HG03558 (cell line): ENCODE results near the gene ADPRS.

Experiments used
- ATAC-seq: cut with Tn5 transposase; IDR thresholded peaks from one replicate; pipeline ENCODE4 v1.9.1; 2021; ENCODE audit warnings: moderate number of reproducible peaks; ENCODE audit not compliant: unreplicated experiment; ENCODE audit errors: extremely low read depth

Gene ADPRS

DNA sequence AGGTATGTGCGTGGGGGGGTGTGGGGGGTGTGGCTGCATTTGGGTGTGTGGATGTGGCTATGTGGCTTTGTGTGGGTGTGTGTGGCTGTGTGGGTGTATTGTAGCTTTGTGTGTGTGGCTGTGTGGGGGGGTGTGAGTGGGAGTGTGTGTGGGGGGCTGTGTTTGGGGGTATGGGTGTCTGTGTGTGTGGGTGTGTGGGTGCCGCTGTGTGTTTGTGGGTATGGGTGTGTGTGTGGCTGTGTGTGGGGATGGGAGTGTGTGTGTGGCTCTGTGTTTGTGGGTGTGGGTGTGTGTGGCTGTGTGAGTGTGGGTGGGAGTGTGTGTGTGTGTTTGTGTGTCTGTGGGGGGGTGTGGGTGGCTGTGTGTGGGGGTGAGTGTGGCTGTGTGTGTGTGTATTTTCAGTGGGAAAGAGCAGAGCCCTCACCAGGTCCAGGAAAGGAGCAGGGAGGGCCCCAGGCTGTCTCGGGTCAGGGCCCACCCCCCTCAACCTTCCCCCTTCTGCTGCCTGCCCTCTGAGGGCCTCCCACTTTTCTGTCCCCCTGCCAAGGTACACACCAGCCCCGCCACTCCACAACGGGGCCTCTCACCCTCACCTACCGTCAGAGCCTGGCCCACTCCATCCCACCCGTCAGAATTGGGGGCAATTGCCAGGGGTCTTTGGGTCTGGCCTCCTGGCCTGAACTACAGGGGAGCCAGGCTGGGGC, 38.3 kb downstream of the ADPRS start:
- no peak for ATAC-seq

DNA sequence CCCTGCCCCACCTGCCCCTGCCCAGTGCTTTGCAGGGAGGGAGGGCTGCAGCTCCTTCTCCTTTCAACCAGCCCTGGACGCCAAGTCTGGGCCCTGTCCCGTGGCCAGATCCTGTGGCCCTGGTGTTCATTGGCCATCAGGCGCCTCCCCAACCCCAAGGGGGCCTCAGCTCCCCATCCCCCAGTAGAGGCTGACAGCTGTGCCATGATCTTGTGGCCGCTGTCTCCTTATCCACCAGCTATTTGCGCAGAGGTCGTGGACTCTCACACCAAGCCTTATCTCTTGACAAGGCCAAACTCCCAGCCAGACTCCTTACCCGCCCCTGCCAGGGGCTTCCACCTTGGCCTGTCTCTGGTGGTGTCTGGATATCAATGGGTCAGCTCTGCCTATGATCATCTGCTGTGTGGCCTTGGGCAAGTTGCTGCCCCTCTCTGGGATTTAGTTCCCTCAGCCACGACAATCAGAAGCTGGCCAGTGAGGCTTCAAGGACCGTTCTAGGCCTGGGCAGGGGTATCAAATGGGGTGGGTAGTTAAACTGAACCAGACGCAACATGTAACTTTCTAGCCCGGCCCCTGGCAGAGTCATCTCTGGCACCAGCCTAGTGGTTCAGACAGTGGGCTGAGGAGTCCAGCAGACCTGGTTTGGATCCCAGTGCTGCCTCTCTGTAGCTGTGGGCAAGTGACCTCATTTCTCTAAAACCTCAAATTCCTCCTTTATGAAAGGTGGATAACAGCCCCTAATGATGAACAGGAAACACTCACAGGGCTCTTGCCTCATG, 39.6 kb downstream of the ADPRS start:
- ATAC-seq = no peak

DNA sequence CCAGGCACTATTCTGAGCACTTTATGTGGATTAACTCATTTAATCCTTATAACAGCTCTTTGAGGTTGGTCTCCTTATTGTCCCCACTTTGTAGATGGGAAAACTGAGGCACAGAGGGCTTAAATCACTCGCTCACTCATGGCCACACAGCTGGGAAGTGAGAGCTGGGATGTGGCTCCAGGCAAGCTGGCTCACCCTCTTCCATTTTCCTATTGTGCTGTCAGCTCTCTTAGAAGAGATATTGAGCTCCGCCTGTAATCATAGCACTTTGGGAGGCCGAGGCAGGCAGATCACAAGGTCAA, 40.2 kb downstream of the ADPRS start:
- no peak for ATAC-seq

DNA sequence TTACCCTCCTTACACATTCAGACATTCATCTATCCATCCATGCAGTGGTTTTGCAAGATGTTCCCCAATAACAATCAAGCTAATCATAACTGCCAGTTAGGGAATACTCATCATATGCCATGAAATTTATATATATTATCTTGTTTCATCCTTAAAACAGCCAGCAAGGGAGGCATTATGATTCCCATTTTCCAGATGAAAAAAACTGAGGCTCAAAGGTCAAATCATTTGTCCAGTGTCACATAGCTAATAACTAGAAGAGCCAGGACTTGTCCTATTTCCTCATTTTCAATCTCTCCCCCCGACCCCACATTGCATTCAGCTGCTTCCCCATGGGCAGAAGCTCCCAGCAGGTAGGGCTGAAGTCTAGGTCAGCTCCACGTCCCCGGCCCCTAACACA, 43.3 kb downstream of the ADPRS start:
- ATAC-seq = no peak

DNA sequence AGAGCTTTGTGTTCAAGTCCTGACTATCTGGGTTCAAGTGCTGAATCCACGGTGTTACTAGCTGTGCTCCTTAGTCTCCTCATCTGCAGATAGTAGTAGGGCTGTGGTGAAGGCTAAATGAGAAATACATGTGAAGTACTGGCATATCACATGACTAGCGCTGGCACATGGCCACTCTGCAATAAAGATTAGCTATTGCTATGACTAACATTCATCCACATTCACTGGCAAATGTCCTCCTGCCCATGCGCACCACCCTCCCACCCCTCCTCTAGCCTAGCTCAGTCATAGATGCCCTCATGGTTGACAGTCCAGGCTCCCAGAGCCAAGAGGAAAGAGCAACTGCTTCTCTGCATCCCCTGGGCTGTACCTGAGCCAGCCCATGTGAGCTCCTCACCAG, 44.8 kb downstream of the ADPRS start:
- no peak for ATAC-seq

DNA sequence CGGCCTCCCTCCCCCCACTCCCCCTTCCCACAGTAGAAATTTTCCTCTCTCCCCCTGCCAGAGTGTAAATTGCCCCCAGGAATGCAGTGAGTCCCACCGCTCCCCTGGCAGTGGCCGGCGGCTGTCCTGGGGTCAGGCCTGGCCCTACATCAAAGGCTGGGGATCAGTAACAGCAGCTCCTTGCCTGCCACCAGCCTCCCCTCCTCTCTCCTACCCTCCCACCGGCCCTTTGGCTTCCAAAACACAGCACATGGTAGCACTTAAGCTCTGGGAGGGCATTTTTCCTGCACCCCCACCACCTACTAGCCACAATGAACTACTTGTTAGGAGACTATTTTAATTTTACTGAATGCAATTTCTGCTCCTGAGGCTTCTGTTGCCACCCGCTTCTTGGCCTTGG, 45.3 kb downstream of the ADPRS start:
- no peak for ATAC-seq

DNA sequence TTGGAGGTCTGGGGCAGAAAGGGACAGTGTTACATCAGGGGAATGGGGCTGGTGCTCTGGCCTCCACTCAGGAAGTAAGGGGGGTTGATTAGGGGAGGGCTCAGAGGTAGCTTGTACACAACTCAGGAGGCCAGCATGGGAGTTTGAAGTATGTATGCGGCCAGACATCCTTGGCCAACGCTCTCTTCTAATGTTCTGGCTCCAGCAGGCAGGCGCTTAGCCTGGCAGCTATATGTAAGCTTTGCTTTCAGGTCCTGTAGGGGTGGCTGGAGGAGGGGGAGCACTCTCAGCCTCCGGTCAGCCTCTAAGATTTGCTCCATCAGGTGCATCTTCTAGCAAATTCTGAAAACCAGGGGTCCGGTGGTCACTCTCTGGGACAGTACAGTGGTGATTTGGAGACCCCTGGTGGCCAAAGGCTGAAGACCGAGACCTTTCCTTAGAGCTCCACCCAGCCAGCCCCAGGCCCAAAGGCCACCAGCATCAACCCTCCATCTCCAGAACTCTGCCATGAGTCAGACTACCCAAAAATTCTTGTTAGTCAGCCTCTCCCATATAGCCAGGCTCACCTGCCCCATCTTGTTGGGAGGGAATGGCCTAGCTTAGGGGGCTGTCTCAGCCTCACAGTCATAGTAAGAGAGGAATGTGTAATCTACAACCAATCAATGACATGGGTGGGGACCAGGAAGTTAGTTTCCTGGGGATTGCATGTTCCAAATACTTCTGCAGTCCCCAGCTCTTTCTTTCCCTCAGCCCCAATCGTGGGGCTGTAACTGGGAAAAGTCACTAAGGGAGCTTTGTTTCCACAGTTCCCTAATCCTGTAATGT, 46.0 kb downstream of the ADPRS start:
- no peak for ATAC-seq

DNA sequence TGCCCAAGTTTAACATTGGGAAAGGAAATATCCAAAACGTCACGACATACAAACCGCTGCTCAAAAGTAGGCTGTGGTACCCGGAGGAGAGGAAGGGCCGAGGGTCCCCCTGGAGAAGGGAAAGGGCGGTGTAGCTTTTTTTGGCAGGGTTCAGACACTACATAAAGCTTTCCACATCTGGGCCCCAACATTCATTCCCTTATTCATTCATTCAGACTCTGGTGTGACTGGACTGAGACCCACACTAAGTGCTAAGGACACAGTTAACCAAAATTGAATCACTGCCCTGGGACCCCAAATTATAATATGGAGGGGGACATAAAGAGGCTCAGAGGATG, 46.6 kb downstream of the ADPRS start:
- no peak for ATAC-seq

DNA sequence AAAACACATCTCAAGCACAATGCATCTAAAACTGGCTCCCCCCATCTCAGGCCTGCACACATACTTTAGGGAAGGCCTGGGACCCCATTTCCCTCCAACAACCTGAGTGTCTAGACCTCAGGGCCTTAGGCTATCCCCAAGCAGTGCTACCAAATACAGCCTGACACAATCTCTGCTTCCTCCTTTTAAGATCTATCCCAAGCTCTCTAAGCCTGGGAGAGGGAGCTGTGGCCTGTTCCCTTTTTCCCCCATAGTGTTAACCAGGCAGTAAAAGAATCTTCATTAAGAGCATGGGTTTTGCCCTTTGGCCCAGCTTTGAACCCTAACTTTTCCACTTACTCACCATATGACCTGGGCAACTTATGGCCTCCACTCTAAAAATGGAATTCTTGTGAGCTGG, 47.1 kb downstream of the ADPRS start:
- ATAC-seq = no peak

DNA sequence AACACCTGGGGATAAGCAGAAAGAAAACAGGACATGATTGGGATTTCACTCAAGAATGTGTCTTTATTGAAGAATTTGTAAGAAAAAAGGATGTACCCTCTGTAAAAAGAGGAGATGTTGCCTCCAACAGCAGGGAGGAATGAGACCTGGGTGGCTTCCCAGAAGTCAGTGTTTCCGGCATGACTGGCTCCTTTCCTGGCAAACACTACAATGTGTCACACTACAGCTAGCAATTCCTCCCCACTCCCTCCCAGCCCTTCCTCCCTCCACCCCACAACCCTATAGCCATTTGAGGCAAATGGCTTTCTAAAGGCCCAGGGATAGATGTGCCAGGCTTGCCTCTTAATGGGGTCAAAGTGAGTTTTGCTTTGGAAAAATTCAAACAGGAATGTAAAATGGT, 47.8 kb downstream of the ADPRS start:
- ATAC-seq = no peak

DNA sequence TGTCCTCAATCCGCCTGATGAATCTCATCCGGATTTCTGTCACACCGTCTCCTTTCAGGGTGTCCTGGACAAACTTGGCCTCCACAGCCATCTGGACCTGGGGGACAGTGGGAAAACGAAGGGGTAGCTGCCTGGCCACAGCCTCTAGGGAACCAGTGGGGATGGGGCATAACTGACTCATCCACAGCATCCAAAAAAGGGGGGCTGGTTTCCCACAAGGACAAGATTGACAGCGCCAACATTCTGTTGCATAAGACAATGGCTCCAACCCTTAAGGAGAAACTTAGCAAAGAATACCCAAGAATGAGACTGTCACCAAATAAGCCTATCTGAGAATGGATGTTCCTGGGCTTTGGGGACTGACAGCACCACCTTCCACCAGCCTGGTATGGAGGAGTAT, 48.5 kb downstream of the ADPRS start:
- ATAC-seq = no peak

DNA sequence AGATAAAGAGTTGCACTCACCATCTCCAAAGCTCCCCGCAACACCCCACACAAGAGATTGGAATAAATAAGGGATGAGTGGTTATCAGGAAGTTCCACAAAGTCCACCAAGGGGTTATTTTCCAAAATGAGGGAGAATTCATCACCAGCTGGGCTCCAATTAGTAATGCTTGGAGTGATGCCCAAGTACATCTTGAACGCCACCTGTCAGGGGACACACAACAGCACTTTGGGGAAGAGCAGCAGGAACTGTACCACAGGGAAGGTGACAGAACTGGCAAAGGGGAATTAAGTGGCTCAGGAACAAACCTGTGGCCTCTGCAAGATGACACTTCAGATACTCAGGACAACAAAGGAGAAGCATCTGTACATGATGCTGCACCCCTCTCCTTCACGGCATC, 49.1 kb downstream of the ADPRS start:
- ATAC-seq = no peak

DNA sequence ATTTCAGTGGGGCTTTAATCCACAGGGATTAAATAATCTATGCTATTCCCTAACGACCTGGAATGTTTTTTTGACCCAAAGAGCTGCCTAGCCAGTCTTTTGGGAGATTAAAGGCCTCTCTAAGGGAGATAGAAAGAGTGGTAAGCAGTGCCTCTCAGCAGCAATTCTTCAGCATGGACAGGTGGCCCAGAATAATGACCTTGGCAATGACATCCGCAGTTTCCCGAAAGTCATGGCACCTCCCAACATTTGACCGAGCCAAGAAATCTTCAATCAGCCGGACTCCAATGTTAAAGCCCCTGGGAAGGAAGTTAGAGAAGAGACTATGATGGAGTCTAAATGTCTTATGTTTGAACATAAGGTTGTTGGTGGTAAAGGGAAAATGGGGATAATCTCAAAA, 50.8 kb downstream of the ADPRS start:
- ATAC-seq = no peak

DNA sequence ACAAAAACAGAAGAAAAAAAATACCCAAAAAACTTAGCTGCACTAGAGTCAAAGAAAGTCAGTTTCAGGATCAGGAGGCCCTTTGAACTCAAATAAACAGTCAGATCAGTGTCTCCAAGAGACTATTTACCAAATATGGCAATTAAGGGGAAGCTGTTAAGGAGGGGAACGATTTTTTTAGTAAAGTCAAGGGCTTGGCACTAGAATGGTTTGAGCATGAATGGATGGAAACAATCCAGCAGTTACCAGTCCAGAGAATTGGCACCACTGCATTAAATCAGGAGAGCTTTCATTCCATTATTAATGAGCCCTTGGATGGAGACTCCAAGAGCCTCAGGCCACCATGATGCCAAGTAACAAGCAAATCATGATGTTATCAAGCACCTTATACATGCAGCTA, 53.4 kb downstream of the ADPRS start:
- no peak for ATAC-seq

DNA sequence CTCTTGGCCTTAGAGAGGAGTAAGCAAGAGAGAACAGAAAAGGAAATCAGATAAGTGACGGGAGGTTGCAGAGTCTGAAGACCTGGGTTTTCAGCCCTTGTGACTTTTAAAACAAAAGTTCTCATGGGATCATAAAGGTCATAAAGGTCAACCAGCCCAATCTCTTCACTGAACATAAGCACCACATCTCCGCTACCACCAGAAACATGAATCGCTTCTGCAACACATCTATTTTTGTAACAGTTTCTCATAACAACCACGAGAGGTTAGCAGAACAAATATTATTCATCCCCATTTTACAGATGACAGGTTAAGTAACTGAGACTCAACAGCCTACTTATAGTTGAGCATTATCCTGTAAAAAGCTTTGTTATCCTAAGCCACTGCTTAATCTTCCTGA, 54.7 kb downstream of the ADPRS start:
- ATAC-seq = no peak
